ENCODE results near the gene ARGLU1.

The ARGLU1 gene

GRCh38 chr13:106524108-106524507 is 43.8 kb downstream of the ARGLU1 start:
- no peak for DNase-seq (ENCODE audit: low read depth)

GRCh38 chr13:106523576-106523975 is 44.4 kb downstream of the ARGLU1 start:
- no peak for DNase-seq (ENCODE audit: low read depth)

- no peak for DNase-seq (ENCODE audit: low read depth)
These were observed 44.9 kb downstream of the ARGLU1 start for GRCh38 chr13:106522898-106523525.

GRCh38 chr13:106522112-106522705 is 45.7 kb downstream of the ARGLU1 start:
- no peak for DNase-seq (ENCODE audit: low read depth)

GRCh38 chr13:106521095-106521799 is 46.7 kb downstream of the ARGLU1 start:
- no peak for DNase-seq (ENCODE audit: low read depth)

- no peak for DNase-seq (ENCODE audit: low read depth)
These were observed 47.5 kb downstream of the ARGLU1 start for GRCh38 chr13:106520251-106521054.

- DNase-seq (ENCODE audit: low read depth): no peak
These were observed 49.4 kb downstream of the ARGLU1 start for GRCh38 chr13:106518512-106518911.

- DNase-seq (ENCODE audit: low read depth): no peak
These were observed 50.7 kb downstream of the ARGLU1 start for GRCh38 chr13:106517109-106517847.

GRCh38 chr13:106515635-106516254 is 52.2 kb downstream of the ARGLU1 start:
- no peak for DNase-seq (ENCODE audit: low read depth)

GRCh38 chr13:106514928-106515634 is 52.9 kb downstream of the ARGLU1 start:
- no peak for DNase-seq (ENCODE audit: low read depth)

- no peak for DNase-seq (ENCODE audit: low read depth)
These were observed 54.6 kb downstream of the ARGLU1 start for GRCh38 chr13:106513025-106513983.

- DNase-seq (ENCODE audit: low read depth): no peak
These were observed 60.2 kb downstream of the ARGLU1 start for GRCh38 chr13:106507560-106508274.

GRCh38 chr13:106506286-106506685 is 61.7 kb downstream of the ARGLU1 start:
- DNase-seq (ENCODE audit: low read depth): no peak

- no peak for DNase-seq (ENCODE audit: low read depth)
These were observed 62.2 kb downstream of the ARGLU1 start for GRCh38 chr13:106505732-106506131.

GRCh38 chr13:106505295-106505694 is 62.6 kb downstream of the ARGLU1 start:
- no peak for DNase-seq (ENCODE audit: low read depth)

GRCh38 chr13:106503730-106504453 is 64.0 kb downstream of the ARGLU1 start:
- DNase-seq (ENCODE audit: low read depth): no peak

GRCh38 chr13:106503272-106503671 is 64.7 kb downstream of the ARGLU1 start:
- DNase-seq (ENCODE audit: low read depth): no peak

- no peak for DNase-seq (ENCODE audit: low read depth)
These were observed 67.5 kb downstream of the ARGLU1 start for GRCh38 chr13:106500445-106500844.

All from stimulated activated CD8-positive, alpha-beta memory T cell treated with anti-CD3 and anti-CD28 coated beads, Interleukin-15, amount 100 ng/mL, for 1 hour (primary cell).